Loucy (cell line): ENCODE data around the gene GJA3.

ENCODE experiments used
- H2AFZ ChIP-seq: fragments of 200-600 bp; sonication (generic); 2 replicates; pipeline ENCODE4 v1.6.0; 2016; ENCODE audit warnings: antibody characterized with exemption, mild to moderate bottlenecking, low read length, moderate library complexity
- H3F3A ChIP-seq: fragments of 200-600 bp; 2 replicates; pipeline ENCODE4 v1.6.0; 2016; ENCODE audit warnings: antibody characterized with exemption, low read depth, mild to moderate bottlenecking
- H3K27me3 ChIP-seq: fragments of 200-600 bp; sonication (generic); 2 replicates; pipeline ENCODE4 v1.6.1; 2014; ENCODE audit warnings: low read length, mild to moderate bottlenecking; ENCODE audit not compliant: insufficient read depth, poor library complexity, severe bottlenecking
- H3K36me3 ChIP-seq: fragments of 200-600 bp; sonication (generic); 2 replicates; pipeline ENCODE4 v1.6.1; 2016; ENCODE audit warnings: low read length; ENCODE audit not compliant: insufficient read depth
- H3K4me1 ChIP-seq: fragments of 200-600 bp; sonication (generic); 2 replicates; pipeline ENCODE4 v1.5.1; 2014; ENCODE audit warnings: low read length, mild to moderate bottlenecking; ENCODE audit not compliant: insufficient read depth, poor library complexity, severe bottlenecking
- H3K4me2 ChIP-seq: fragments of 200-600 bp; sonication (generic); 2 replicates; pipeline ENCODE4 v1.6.0; 2014; ENCODE audit warnings: antibody characterized with exemption, low read length, low read depth, mild to moderate bottlenecking; ENCODE audit not compliant: poor library complexity, severe bottlenecking
- H3K4me3 ChIP-seq: fragments of 200-600 bp; sonication (generic); 2 replicates; pipeline ENCODE4 v1.5.1; 2014; ENCODE audit warnings: low read length, mild to moderate bottlenecking, mixed read lengths; ENCODE audit not compliant: poor library complexity, severe bottlenecking
- H3K79me2 ChIP-seq: fragments of 200-600 bp; sonication (generic); 2 replicates; pipeline ENCODE4 v1.6.1; 2014; ENCODE audit warnings: low read length; ENCODE audit not compliant: insufficient read depth
- H3K9ac ChIP-seq: fragments of 200-600 bp; sonication (generic); 2 replicates; pipeline ENCODE4 v1.6.0; 2014; ENCODE audit warnings: mild to moderate bottlenecking, low read depth, low read length, moderate library complexity; ENCODE audit not compliant: poor library complexity, severe bottlenecking
- H3K9me2 ChIP-seq: fragments of 200-600 bp; sonication (generic); replicated peaks from 2 replicates; pipeline ENCODE4 v1.6.1; 2016; ENCODE audit warnings: low read depth, low read length, mixed read lengths
- H3K9me3 ChIP-seq: fragments of 200-600 bp; sonication (generic); 2 replicates; pipeline ENCODE4 v1.6.1; 2014; ENCODE audit warnings: mild to moderate bottlenecking, antibody characterized with exemption, low read length, low read depth; ENCODE audit not compliant: insufficient read depth
- H4K20me1 ChIP-seq: fragments of 200-600 bp; sonication (generic); 2 replicates; pipeline ENCODE4 v1.6.0; 2014; ENCODE audit warnings: antibody characterized with exemption, low read length, mild to moderate bottlenecking; ENCODE audit not compliant: insufficient read depth, poor library complexity, severe bottlenecking
- CTCF ChIP-seq: fragments of 200-600 bp; sonication (generic); conservative IDR thresholded peaks from 2 replicates; pipeline ENCODE4 v1.5.1; 2014; ENCODE audit warnings: mild to moderate bottlenecking, antibody characterized with exemption, low read length
- EZH2phosphoT487 ChIP-seq: fragments of 200-600 bp; IDR thresholded peaks from 2 replicates; pipeline ENCODE4 v1.6.1; 2018; ENCODE audit warnings: antibody characterized with exemption, mild to moderate bottlenecking, moderate library complexity, borderline replicate concordance

Gene GJA3

DNA sequence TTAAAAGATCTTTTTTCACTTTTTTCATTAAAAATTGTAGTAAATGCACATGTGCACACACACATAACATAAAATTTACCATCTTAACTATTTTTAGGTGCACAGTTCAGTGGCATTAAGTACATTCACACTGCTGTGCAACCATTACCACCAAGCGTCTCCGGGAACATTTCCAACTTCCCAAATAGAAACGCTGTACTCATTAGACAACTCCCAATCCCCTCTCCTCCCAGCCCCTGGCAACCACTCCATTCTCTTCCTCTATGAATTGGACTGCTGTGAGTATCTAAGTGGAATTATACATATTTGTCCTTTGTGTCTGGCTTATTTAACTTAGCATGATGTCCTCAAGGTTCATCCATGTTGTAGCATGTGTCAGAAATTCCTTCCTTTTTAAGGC lies 20.3 kb upstream of the GJA3 start:
- no peaks in the 10 kb centered on the region for H3K4me1 ChIP-seq
- H3K79me2 ChIP-seq: no peaks in the 10 kb centered on the region
- H4K20me1 ChIP-seq: no peaks in the 10 kb centered on the region
- no peak overlapping the region for H3K4me3 ChIP-seq
- H2AFZ ChIP-seq: no peak overlapping the region
- no peaks in the 10 kb centered on the region for H3F3A ChIP-seq
- H3K9me3 ChIP-seq: no peaks in the 10 kb centered on the region
- H3K9ac ChIP-seq: no peak overlapping the region
- H3K9me2 ChIP-seq: no peaks in the 10 kb centered on the region
- H3K36me3 ChIP-seq: no peaks in the 10 kb centered on the region
- TF ChIP-seq CTCF: no peak
- TF ChIP-seq EZH2phosphoT487: no peak
- H3K27me3 ChIP-seq: no peaks in the 10 kb centered on the region
- H3K4me2 ChIP-seq: no peak overlapping the region

- Histone ChIP-seq H4K20me1 (no peaks in the 10 kb centered on the region), H3K9ac (no peak overlapping the region), H3K4me2 (no peak overlapping the region), H3K36me3 (no peaks in the 10 kb centered on the region), H3F3A (no peaks in the 10 kb centered on the region), H3K4me3 (no peak overlapping the region), H2AFZ (no peak overlapping the region), H3K4me1 (no peaks in the 10 kb centered on the region), H3K27me3 (no peaks in the 10 kb centered on the region), H3K79me2 (no peaks in the 10 kb centered on the region), H3K9me2 (no peaks in the 10 kb centered on the region), H3K9me3 (no peaks in the 10 kb centered on the region)
- no peak for TF ChIP-seq CTCF
- no peak for TF ChIP-seq EZH2phosphoT487
Observed at GRCh38 chr13:20178156-20178555, 17.3 kb upstream of the GJA3 start.

DNA sequence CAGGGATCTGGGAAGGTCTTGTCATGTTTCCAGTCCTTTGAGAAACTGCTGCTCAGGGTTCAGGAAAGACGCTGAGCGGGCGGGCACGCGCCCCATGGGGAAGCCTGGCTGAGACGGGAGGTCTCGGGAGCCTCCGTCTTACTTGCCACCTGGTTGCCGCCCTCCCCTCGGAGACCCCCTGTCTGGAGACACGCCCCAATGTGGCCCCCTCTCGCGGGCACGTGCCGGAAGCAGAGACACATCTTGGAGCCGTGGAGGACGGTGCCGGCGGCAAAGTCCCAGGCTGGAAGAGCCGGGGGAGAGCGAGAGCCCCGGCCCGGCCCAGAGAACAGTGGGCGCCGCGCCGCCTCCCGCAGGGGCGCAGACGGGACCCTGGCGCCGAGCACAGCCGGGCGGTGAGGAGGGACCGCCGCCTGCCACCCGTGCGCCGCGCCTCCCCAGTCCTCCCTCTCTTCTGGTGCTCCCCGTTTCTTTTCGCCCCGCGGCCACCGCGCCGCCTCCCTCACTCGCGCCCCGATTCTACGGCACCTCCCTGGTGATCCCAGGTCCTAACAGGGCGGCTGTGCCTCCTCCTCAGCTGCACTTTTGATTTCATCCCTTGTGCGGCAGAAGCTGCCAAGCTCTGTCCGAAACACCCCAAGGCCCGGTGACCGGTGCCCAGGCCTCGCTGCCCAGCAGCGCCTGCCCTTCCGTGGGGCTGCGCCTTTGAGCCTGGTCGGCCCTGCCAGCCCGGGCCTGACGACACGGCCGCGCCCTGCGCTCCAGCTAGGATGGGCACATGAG lies 16.4 kb upstream of the GJA3 start:
- Histone ChIP-seq H3K4me1 (no peaks in the 10 kb centered on the region), H3K36me3 (no peaks in the 10 kb centered on the region), H3K27me3 (no peaks in the 10 kb centered on the region), H3K9me2 (no peaks in the 10 kb centered on the region), H3K9me3 (no peaks in the 10 kb centered on the region), H3K4me2 (no peak overlapping the region), H3F3A (no peaks in the 10 kb centered on the region), H3K79me2 (no peaks in the 10 kb centered on the region), H4K20me1 (no peaks in the 10 kb centered on the region), H3K9ac (no peak overlapping the region), H2AFZ (no peak overlapping the region), H3K4me3 (no peak overlapping the region)
- no peak for TF ChIP-seq CTCF
- TF ChIP-seq EZH2phosphoT487: no peak
